Measurements from ENCODE around the gene STOML3.

The STOML3 gene

DNA sequence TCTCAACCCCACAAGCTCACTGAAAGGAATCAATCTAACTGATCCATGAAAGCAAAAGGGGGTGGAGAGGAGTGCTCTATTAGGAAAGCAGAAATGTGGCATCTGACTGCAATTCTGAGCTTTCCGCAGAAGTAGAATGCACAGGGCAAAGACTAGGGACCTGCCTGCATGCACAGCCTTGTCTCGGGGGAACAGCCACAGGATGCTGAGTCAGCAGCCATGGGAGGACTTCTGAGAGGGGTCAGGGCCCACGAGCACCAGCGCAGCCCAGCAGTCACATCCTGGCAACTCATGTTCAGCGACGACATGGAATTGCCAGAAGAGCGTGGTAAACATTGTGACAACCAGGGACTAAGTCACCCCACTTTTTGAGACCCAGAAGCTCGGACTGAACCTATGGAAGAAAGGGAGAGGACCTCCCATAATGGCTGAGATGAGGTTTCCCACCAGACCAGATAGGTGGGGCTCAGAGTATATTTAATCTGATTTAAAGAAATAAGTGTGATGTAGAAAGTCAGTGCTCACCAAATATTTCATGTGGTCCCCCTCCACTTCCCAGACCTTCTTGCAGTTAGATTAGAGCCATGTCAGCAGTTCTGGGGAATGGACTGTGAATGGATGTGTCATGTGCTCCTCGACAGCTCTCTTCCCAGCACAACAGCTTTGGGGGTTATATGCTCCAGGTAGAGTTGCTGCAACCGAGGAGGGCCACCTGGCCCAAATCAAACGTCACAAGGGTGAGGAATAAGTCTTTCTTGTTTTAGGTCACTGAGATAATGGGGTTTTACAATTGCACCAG is 32.6 kb downstream of the STOML3 start:
- Mint-ChIP-seq H3K4me1 (no peaks in the 10 kb centered on the region), H3K4me3 (no peak overlapping the region), H3K27me3 (peaks cover 8% of the 10 kb centered on the region), H3K36me3 (no peaks in the 10 kb centered on the region), H3K27ac (no peak overlapping the region), H3K9me3 (peaks cover 5% of the 10 kb centered on the region)
- no peak for ATAC-seq

DNA sequence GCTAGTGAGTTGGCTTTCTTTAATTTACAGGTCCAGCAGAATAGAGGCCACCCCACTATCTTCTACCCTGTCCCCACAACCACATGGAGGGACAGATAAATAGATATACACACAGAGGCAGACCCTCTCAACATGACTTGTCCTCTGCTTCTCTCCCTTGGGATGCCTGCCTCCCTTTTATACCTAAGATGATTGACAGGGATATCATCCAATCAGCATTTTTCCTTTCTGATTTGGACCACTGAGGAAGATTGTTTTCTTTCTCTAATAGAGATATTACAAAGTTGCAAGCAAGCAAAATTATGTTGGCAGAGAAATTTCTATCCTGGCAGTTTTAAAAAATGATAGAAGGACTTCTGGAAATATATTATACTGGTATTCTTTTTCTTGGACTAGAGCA is 35.8 kb downstream of the STOML3 start:
- H3K27me3 Mint-ChIP-seq: peaks cover 8% of the 10 kb centered on the region
- no peaks in the 10 kb centered on the region for H3K36me3 Mint-ChIP-seq
- H3K4me3 Mint-ChIP-seq: no peak overlapping the region
- no peaks in the 10 kb centered on the region for H3K4me1 Mint-ChIP-seq
- H3K27ac Mint-ChIP-seq: no peak overlapping the region
- no peak for ATAC-seq
- no peaks in the 10 kb centered on the region for H3K9me3 Mint-ChIP-seq

DNA sequence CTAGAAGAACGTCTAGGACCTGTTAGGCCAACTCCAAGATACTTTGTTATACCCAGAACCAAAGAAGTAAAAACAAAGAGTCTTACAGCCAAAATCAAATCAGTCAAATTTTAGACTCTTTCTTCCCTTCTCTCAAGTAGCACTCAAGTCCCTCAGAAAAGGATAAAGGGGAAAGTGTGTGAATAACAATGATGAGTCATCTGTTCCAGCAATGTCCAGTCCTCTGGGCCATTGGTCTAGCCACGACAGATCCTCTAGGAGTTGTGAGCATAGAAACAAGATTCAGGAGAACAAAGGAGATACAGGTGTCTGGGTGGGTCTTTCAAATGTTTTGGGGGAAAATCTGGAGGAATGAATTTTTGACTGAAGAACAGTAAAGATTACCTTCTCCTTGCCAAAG is 36.3 kb downstream of the STOML3 start:
- Mint-ChIP-seq H3K36me3 (no peaks in the 10 kb centered on the region), H3K4me1 (no peaks in the 10 kb centered on the region), H3K27ac (no peak overlapping the region), H3K4me3 (no peak overlapping the region), H3K27me3 (peaks cover 8% of the 10 kb centered on the region), H3K9me3 (no peaks in the 10 kb centered on the region)
- ATAC-seq: no peak

DNA sequence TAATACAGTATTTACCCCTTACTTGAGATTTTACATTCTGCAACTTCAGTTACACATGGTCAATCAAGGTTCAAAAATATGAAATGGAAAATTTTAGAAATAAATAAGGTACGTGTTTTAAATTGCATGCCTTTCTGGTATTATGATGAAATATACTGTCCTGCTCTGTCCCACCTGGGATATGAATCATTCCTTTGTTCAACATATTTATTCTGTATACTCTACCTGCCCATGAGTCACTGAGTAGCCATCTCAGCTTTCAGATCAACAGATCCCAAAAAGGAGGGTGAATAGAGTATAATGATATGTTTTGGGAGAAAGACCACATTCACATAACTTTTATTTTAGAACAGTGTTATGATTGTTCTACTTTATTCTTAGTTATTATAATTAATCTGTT is 37.8 kb downstream of the STOML3 start:
- Mint-ChIP-seq H3K36me3 (no peaks in the 10 kb centered on the region), H3K4me3 (no peak overlapping the region), H3K27ac (no peak overlapping the region), H3K9me3 (no peaks in the 10 kb centered on the region), H3K4me1 (no peaks in the 10 kb centered on the region), H3K27me3 (peaks cover 8% of the 10 kb centered on the region)
- no peak for ATAC-seq

DNA sequence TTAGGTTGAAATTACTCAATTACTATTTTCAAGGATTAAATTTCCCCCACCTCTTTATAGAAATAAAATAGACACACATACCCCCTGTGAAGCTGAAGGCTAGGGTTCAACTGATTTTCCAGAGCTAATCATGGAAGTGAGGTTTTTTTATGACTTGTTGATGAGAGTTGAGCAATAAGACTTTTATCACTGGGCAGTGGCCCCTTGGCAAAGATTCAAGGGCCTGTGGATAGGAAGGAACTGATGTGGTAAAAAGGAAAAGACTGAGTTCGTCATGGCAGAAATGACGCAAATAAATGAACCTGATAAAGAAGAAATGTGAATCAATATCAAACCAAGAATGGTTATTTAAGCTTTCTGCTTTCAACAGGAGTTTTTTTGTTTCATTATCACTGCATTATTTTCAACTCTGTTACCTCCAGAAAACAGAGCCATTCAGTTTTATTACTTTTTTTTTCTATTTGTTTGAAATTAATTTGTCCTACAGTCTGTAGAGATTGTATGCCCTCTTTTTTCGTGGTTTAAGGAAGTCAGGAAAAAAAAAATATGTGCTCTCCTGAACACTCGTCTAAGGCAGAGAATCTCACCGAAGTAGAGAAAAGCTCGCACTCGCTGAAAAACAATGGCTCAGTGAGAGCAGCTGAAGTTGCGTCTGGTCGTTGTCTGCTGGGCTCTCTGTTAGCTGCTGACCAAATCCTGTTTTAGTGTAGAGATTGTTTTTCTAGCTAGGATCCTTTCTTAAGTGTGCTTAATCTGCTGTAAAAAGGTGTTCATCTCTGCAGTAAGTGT is 38.9 kb downstream of the STOML3 start:
- Mint-ChIP-seq H3K27ac (no peak overlapping the region), H3K9me3 (no peaks in the 10 kb centered on the region), H3K27me3 (peaks cover 15% of the 10 kb centered on the region), H3K36me3 (no peaks in the 10 kb centered on the region), H3K4me1 (no peaks in the 10 kb centered on the region), H3K4me3 (no peak overlapping the region)
- no peak for ATAC-seq

DNA sequence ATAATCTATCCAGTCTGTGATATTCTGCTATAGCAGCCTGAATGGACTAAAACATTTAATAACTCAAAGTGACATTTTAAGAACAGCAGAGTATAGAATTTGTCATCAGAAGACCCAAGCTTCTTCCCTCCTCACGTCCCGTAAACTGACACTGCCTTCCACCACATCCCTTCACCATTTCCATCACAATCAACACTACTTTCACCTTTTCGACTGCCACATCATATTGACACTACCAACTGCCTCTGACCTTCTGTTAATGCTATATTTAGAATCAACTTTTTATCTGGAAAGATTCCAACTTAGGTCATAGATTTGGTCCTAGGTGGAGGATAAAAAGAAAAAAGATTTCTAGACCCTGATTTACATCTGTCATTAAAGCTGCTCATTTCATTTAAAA is 39.6 kb downstream of the STOML3 start:
- no peak overlapping the region for H3K27ac Mint-ChIP-seq
- ATAC-seq: no peak
- H3K4me3 Mint-ChIP-seq: no peak overlapping the region
- peaks cover 18% of the 10 kb centered on the region for H3K27me3 Mint-ChIP-seq
- peaks cover 3% of the 10 kb centered on the region for H3K9me3 Mint-ChIP-seq
- H3K36me3 Mint-ChIP-seq: no peaks in the 10 kb centered on the region
- no peaks in the 10 kb centered on the region for H3K4me1 Mint-ChIP-seq

DNA sequence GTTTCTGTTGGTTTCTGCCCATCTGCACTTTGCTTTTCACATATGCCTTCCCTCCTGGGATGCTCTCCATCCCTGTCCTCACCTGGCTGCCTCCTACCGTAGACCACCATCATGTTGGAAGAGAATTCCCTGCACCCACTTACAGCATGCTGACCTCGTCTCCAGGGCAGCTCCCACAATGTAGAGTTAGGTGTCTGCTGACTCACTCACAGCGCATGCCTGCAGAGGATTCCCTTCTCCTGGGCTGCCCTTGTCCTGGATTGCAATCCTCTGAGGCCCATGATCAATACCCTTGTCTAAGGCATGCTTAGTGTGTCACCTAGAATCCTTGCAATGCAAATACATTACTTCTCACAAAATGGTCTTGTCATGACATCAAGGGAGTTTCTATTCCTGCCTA is 43.6 kb downstream of the STOML3 start:
- Mint-ChIP-seq H3K27me3 (peaks cover 9% of the 10 kb centered on the region), H3K4me3 (no peak overlapping the region), H3K27ac (no peak overlapping the region), H3K9me3 (peaks cover 3% of the 10 kb centered on the region), H3K4me1 (no peaks in the 10 kb centered on the region), H3K36me3 (no peaks in the 10 kb centered on the region)
- no peak for ATAC-seq

DNA sequence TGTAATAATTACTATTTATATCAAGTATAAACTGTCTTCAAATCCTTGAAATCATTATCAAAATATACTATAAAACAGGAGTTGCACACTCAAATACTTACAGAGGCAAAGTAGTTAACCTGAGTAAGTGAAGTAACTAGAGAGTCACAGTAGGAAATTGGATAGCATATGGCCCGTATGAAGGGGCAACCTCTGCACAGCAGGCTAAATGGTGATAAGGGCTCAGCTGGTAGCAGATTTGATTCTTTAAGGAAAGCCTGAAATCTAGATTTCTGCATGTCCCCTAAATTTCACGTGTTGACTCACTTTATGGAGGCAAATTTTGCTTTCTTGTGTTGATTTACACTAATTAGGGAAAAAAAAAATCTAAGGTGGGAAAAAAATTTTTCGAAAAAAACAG is 46.4 kb downstream of the STOML3 start:
- no peaks in the 10 kb centered on the region for H3K4me1 Mint-ChIP-seq
- peaks cover 3% of the 10 kb centered on the region for H3K9me3 Mint-ChIP-seq
- ATAC-seq: no peak
- peaks cover 9% of the 10 kb centered on the region for H3K27me3 Mint-ChIP-seq
- H3K36me3 Mint-ChIP-seq: no peaks in the 10 kb centered on the region
- H3K4me3 Mint-ChIP-seq: no peak overlapping the region
- H3K27ac Mint-ChIP-seq: no peak overlapping the region

DNA sequence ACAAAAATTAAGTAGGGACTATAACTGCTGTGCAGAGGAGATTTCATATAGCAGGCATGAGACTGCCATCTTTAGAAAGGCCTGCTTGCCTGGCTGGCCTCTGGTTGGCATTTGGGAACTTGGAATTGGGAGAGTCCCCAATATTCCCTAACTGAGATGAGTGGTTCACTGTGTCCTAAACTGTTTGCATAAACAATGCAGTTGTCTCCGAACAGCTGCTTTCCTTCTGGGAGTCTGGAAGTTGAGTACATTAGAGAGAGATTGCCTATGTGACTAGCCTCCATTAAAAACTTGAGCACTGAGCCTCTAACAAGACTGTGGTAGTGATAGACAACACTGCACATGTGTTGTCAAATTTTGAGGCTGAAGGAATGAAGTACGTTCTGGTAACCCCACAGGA is 47.4 kb downstream of the STOML3 start:
- no peak overlapping the region for H3K27ac Mint-ChIP-seq
- no peak overlapping the region for H3K4me3 Mint-ChIP-seq
- no peaks in the 10 kb centered on the region for H3K4me1 Mint-ChIP-seq
- H3K27me3 Mint-ChIP-seq: peaks cover 9% of the 10 kb centered on the region
- no peaks in the 10 kb centered on the region for H3K36me3 Mint-ChIP-seq
- peaks cover 3% of the 10 kb centered on the region for H3K9me3 Mint-ChIP-seq
- ATAC-seq: no peak

DNA sequence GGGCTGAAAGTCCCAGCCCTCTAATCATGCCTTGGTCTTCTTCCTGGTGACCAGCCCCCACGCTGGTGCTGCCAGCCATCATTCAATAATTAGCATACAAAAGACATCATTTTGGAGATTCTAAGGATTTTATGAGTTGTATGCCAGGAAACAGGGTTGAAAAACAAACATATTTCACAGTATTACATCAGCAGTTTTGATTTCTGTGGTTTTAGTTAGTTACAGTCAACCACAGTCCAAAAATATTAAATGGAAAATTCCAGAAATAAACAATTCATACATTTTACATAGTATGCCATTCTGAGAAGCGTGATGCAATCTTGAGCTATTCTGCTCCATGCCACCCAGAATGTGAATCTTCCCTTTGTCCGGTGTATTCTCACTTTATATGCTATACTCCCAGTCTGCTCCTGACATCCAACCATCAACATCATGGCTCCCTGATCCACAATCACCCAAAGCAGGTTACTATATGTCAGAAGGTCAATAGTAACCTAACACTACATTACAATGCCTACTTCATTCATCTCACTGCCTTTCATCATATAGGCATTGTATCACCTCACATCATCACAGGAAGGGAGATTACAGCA is 49.2 kb downstream of the STOML3 start:
- Mint-ChIP-seq H3K27ac (no peak overlapping the region), H3K9me3 (peaks cover under 1% of the 10 kb centered on the region), H3K27me3 (peaks cover 4% of the 10 kb centered on the region), H3K36me3 (no peaks in the 10 kb centered on the region), H3K4me3 (no peak overlapping the region), H3K4me1 (no peaks in the 10 kb centered on the region)
- ATAC-seq: no peak

DNA sequence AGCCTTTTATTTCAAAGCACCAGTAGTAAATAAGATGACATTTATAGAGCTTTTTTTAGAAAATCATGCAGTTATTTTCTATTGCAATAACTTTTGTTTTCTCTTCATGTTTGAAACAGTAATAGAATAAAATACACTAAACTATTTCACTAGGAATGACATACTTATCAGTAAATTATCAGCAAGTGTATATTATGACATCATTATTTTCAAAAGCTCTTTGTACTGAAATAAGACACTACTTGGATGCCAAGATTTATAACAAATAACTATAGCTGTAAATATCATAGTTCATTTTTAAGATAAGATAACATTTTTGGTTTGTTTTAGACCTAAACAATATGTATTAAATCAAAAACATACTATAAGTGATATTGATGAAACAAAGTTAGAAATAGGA is 56.8 kb downstream of the STOML3 start:
- ATAC-seq: no peak
- H3K9me3 Mint-ChIP-seq: no peaks in the 10 kb centered on the region
- peaks cover 10% of the 10 kb centered on the region for H3K27me3 Mint-ChIP-seq
- no peak overlapping the region for H3K27ac Mint-ChIP-seq
- no peak overlapping the region for H3K4me3 Mint-ChIP-seq
- H3K36me3 Mint-ChIP-seq: no peaks in the 10 kb centered on the region
- no peaks in the 10 kb centered on the region for H3K4me1 Mint-ChIP-seq

DNA sequence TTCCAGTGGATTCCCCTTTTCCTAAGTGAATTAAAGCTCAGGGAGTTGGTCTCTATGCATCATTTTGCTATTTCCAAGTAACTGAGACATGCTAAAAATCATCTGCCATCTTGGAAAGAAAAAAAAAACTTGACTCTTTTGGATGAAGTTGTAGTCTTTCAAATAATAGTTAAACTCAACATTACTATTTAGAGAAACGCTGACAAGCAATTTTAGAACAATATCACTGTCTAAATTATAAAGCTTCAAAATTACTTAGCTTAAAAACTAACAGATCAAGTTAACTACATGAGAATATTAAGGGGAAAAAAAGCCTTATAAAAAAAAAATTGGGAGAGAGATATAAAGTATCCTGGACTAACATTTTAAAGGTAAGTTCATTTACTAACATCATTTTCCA is 68.5 kb downstream of the STOML3 start:
- Mint-ChIP-seq H3K4me1 (no peaks in the 10 kb centered on the region), H3K27ac (no peak overlapping the region), H3K4me3 (no peak overlapping the region), H3K36me3 (no peaks in the 10 kb centered on the region), H3K27me3 (peaks cover 49% of the 10 kb centered on the region), H3K9me3 (no peaks in the 10 kb centered on the region)
- no peak for ATAC-seq

DNA sequence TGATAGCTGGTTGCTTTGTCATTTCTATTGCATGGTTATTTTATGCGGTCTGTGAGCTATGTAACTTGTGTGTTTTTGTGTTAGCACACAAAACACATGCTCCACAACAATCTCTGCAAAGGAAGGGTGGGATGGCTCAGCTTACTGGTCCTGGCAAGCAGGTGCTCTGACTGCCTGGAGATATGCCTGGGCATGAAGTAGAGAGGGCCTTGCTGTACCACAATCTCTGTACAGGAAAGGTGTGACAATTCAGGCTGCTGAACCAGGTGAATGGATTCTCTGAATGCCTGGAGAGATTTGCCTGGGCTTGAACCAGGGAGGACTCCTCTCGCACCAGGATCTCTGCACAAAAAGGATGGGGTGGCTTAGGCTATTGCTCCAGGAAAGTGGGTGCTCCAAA is 69.5 kb downstream of the STOML3 start:
- H3K4me1 Mint-ChIP-seq: no peaks in the 10 kb centered on the region
- ATAC-seq: no peak
- peaks cover 52% of the 10 kb centered on the region for H3K27me3 Mint-ChIP-seq
- H3K36me3 Mint-ChIP-seq: no peaks in the 10 kb centered on the region
- H3K9me3 Mint-ChIP-seq: no peaks in the 10 kb centered on the region
- H3K27ac Mint-ChIP-seq: no peak overlapping the region
- H3K4me3 Mint-ChIP-seq: no peak overlapping the region

Data from stimulated activated memory B cell treated with anti-CD40 and anti-IgM and Interleukin-4, amounts not matched to agents 10 μg/mL and 1 μg/mL and 100 μg/mL, for 72 hours (primary cell).